OCI-LY7 (cell line): ENCODE measurements around the gene DNM2. TPM values are rescaled to one million over a fixed set of nuclear protein-coding genes. Genes with fewer than 3 reads are reported as not detected.
A peak's percentile ranks its signal among the peaks of the same experiment; 100 is the strongest.

Source experiments
- BruUV-seq: library from RNA; stranded (reverse); fragments of 400-500 nt; replicated peaks from 2 replicates; lab custom pipeline; 2021; lab: Mats Ljungman, UMichigan
- CTCF ChIA-PET: fragments of 300-600 bp; sonication (Branson Sonifier 250); formaldehyde crosslinking; loops from one replicate; lab custom pipeline; 2022; ENCODE audit warnings: antibody characterized with exemption; ENCODE audit not compliant: unreplicated experiment; lab: Charles Lee
- POLR2A ChIA-PET: fragments of 300-600 bp; sonication (Branson Sonifier 250); formaldehyde crosslinking; loops from one replicate; lab custom pipeline; 2022; ENCODE audit warnings: antibody characterized with exemption; lab: Charles Lee
- DNase-seq: peaks from one replicate; pipeline ENCODE4 v3.0.0-alpha.2; 2015; ENCODE audit warnings: low spot score
- H2AFZ ChIP-seq: fragments of 200-600 bp; sonication (generic), shearing (Covaris generic); 2 replicates; pipeline ENCODE4 v1.6.1; 2014; ENCODE audit warnings: mild to moderate bottlenecking, antibody characterized with exemption, low read length, moderate library complexity
- H3K27ac ChIP-seq: fragments of 200-600 bp; sonication (generic); 2 replicates; pipeline ENCODE4 v1.5.1; 2014; ENCODE audit warnings: mixed run types, low read depth, mild to moderate bottlenecking, moderate library complexity, low read length, inconsistent platforms; ENCODE audit not compliant: poor library complexity, severe bottlenecking
- H3K36me3 ChIP-seq: fragments of 200-600 bp; sonication (generic); 2 replicates; pipeline ENCODE4 v1.6.1; 2014; ENCODE audit warnings: mild to moderate bottlenecking, antibody characterized with exemption, low read length, moderate library complexity, mixed read lengths; ENCODE audit not compliant: insufficient read depth
- H3K4me1 ChIP-seq: fragments of 200-600 bp; sonication (generic); 2 replicates; pipeline ENCODE4 v1.5.1; 2014; ENCODE audit warnings: mild to moderate bottlenecking, low read length; ENCODE audit not compliant: insufficient read depth, poor library complexity, severe bottlenecking
- H3K4me2 ChIP-seq: fragments of 200-600 bp; sonication (generic); 2 replicates; pipeline ENCODE4 v1.6.1; 2014; ENCODE audit warnings: mild to moderate bottlenecking, low read length
- H3K4me3 ChIP-seq: fragments of 200-600 bp; sonication (generic); 2 replicates; pipeline ENCODE4 v1.5.1; 2014; ENCODE audit warnings: mild to moderate bottlenecking, low read depth, low read length; ENCODE audit not compliant: poor library complexity, severe bottlenecking
- H3K79me2 ChIP-seq: fragments of 200-600 bp; sonication (generic); 2 replicates; pipeline ENCODE4 v1.6.1; 2016; ENCODE audit warnings: low read depth, mild to moderate bottlenecking, low read length, moderate library complexity, mixed read lengths; ENCODE audit not compliant: insufficient read depth
- H3K9me2 ChIP-seq: fragments of 200-600 bp; sonication (generic); 2 replicates; pipeline ENCODE4 v1.6.1; 2016; ENCODE audit warnings: mild to moderate bottlenecking, low read length, mixed read lengths; ENCODE audit not compliant: insufficient read depth
- H3K9me3 ChIP-seq: fragments of 200-600 bp; sonication (generic); 2 replicates; pipeline ENCODE4 v1.6.1; 2014; ENCODE audit warnings: mild to moderate bottlenecking, mixed run types, low read length, mixed read lengths
- H4K20me1 ChIP-seq: fragments of 200-600 bp; sonication (generic); 2 replicates; pipeline ENCODE4 v1.6.1; 2014; ENCODE audit warnings: mild to moderate bottlenecking, antibody characterized with exemption, low read length, moderate library complexity, mixed read lengths; ENCODE audit not compliant: insufficient read depth
- EZH2phosphoT487 ChIP-seq: fragments of 200-600 bp; sonication (generic); IDR thresholded peaks from 2 replicates; pipeline ENCODE4 v1.6.1; 2018; ENCODE audit warnings: low read depth, borderline replicate concordance, mild to moderate bottlenecking, mixed run types, antibody characterized with exemption, low read length, moderate library complexity, mixed read lengths
- intact Hi-C: fragments of 100-400 bp; cut with micrococcal nuclease; formaldehyde crosslinking; loops from one replicate; pipeline ENCODE4 v1.10.0; 2022; ENCODE audit not compliant: unreplicated experiment
- total RNA-seq, 2 experiments: library from RNA; depleted of rRNA in 1 of 2; stranded (reverse); fragments of >200 nt in 1 of 2; shearing (Covaris generic) in 1 of 2; gene quantifications; 2 replicates each; pipeline ENCODE4 v1.2.3, GENCODE V29; 2014 to 2022
- TF ChIP-seq, protein P1 (sequence below): fragments of 200-600 bp; sonication (generic); conservative IDR thresholded peaks from 2 replicates; pipeline ENCODE4 v1.5.1; 2014; ENCODE audit warnings: mild to moderate bottlenecking, antibody characterized with exemption, low read length, moderate library complexity, mixed read lengths

The DNM2 gene
- total RNA-seq, 2 experiments from 2014 or later: 139 to 165 TPM

DNA sequence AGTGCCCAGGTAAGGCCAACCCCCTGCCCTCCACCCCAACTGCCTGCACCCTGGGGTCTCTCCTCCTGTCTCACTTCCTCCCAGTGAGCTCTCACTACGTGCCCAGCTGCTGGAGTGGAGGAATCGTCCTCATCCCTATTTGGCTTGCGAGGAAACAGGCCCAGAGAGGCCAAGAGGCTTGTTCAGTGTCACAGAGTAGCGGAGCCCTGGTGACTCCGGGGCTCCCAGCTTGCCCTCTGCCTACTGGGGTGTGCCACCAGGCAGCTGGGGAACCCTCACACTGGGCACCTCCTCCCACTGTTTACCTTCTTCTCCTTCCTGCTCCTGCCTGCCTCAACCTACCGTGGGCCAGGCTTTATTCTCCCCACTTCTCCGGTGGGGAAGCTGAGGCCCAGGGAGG lies 112.5 kb downstream of the DNM2 start:
- POLR2A ChIA-PET: no interaction called here
- DNase-seq: no peak
- peaks cover 56% of the 10 kb centered on the region for H3K36me3 ChIP-seq

DNA sequence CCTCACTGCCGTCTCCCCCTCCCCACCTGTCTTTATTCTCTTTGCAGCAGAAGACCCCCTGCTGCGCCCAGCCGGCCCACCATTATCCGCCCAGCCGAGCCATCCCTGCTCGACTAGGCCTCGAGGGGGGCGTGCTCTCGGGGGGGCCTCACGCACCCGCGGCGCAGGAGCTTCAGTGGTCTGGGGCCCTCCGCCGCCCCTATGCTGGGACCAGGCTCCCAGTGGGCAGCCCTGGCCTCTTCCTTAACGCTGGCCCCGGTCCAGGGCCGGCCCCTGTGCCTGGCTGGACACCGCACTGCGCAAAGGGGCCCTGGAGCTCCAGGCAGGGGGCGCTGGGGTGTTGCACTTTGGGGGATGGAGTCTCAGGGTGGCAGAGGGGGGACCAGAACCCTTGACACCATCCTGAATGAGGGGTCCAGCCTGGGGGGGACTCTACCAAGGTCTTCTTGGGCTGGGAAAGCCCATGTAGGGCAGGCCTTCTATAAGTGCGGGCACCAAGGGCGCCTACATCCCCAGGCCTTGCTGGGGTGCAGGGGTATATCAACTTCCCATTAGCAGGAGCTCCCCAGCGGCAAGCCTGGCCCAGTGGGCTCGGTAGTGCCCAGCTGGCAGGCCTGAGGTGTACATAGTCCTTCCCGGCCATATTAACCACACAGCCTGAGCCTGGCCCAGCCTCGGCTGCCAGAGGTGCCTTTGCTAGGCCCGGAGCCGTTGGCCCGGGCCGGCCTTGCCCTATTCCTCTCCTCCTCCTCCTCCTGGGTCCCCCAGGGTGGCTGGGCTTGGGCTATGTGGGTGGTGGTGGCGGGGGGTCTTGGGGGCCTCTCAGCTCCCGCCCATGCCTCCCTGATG lies 113.3 kb downstream of the DNM2 start:
- H3K36me3 ChIP-seq: peaks cover 49% of the 10 kb centered on the region
- TSS peak; percentile 65 for BruUV-seq
- H2AFZ ChIP-seq: no peak overlapping the region
- no peak overlapping the region for H3K4me2 ChIP-seq
- DNase-seq: no peak
- TF ChIP-seq EZH2phosphoT487: no peak
- TF ChIP-seq, protein P1, sequence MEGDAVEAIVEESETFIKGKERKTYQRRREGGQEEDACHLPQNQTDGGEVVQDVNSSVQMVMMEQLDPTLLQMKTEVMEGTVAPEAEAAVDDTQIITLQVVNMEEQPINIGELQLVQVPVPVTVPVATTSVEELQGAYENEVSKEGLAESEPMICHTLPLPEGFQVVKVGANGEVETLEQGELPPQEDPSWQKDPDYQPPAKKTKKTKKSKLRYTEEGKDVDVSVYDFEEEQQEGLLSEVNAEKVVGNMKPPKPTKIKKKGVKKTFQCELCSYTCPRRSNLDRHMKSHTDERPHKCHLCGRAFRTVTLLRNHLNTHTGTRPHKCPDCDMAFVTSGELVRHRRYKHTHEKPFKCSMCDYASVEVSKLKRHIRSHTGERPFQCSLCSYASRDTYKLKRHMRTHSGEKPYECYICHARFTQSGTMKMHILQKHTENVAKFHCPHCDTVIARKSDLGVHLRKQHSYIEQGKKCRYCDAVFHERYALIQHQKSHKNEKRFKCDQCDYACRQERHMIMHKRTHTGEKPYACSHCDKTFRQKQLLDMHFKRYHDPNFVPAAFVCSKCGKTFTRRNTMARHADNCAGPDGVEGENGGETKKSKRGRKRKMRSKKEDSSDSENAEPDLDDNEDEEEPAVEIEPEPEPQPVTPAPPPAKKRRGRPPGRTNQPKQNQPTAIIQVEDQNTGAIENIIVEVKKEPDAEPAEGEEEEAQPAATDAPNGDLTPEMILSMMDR: no peak
- no peaks in the 10 kb centered on the region; the same call in 1 of the 2 replicates for H3K79me2 ChIP-seq
- no peaks in the 10 kb centered on the region for H3K9me3 ChIP-seq
- ChIA-PET POLR2A (no interaction called here), CTCF (no interaction called here)
- H4K20me1 ChIP-seq: no peaks in the 10 kb centered on the region
- H3K9me2 ChIP-seq: no peaks in the 10 kb centered on the region
- peaks cover 5% of the 10 kb centered on the region for H3K4me1 ChIP-seq
- intact Hi-C loops: no loop called here
- H3K27ac ChIP-seq: no peak overlapping the region
- H3K4me3 ChIP-seq: no peak overlapping the region

More for the DNA sequence above, 112.5 kb downstream of the DNM2 start:
- no TSS peak for BruUV-seq
- intact Hi-C loops: no loop called here
- peaks cover 4% of the 10 kb centered on the region for H3K4me1 ChIP-seq
- CTCF ChIA-PET: no interaction called here
- H3K79me2 ChIP-seq: no peaks in the 10 kb centered on the region; the same call in 1 of the 2 replicates
- H3K27ac ChIP-seq: no peak overlapping the region
- no peak overlapping the region for H3K4me3 ChIP-seq
- no peaks in the 10 kb centered on the region for H4K20me1 ChIP-seq
- TF ChIP-seq EZH2phosphoT487: no peak
- TF ChIP-seq, protein P1: no peak
- H2AFZ ChIP-seq: no peak overlapping the region
- no peaks in the 10 kb centered on the region for H3K9me3 ChIP-seq
- no peaks in the 10 kb centered on the region for H3K9me2 ChIP-seq
- H3K4me2 ChIP-seq: no peak overlapping the region
